Skin epidermis (tissue), 12 donors: Measurements from ENCODE around the gene CNTN6.

Experiments used
- H3K27ac ChIP-seq, 21 experiments: fragments of 200-600 bp; sonication (generic) in 11 of 21; one replicate each; pipeline ENCODE4 v1.5.0; 2020; ENCODE audit warnings: mild to moderate bottlenecking in 3 of 21, inconsistent platforms in 2 of 21, moderate library complexity in 2 of 21
- H3K4me3 ChIP-seq, 7 experiments: fragments of 200-600 bp; sonication (generic) in 2 of 7; one replicate each; pipeline ENCODE4 v1.5.0; 2020; ENCODE audit warnings: inconsistent platforms in 2 of 7, mild to moderate bottlenecking in 2 of 7, moderate library complexity in 1 of 7

The CNTN6 gene

GRCh38 chr3:1263121-1263520 lies 170.3 kb downstream of the CNTN6 start:
- Histone ChIP-seq H3K27ac (no peak overlapping the region), H3K4me3 (no peak overlapping the region)

- Histone ChIP-seq H3K27ac (no peak overlapping the region), H3K4me3 (no peak overlapping the region)
Observed at GRCh38 chr3:1269808-1270207, 177.0 kb downstream of the CNTN6 start.

GRCh38 chr3:1272546-1273265 lies 179.9 kb downstream of the CNTN6 start:
- no peak overlapping the region for H3K27ac ChIP-seq
- no peak overlapping the region for H3K4me3 ChIP-seq

DNA sequence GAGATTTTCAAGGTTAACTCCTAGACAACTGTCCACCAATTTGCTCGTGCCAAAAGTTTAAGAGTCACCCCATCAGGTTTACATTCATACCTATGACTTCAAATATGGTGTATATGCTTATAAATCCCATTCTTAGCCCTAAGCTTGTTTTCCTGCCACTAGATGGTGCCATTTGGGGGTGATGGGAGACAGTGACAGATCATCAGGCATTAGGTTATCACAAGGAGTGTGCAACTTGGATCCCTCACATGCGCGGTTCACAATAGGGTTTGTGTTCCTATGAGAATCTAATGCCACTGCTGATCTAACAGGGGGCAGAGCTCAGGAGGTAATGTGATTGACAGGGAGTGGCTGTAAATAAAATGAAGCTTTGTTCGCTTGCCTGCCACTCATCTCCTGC lies 182.7 kb downstream of the CNTN6 start:
- no peak overlapping the region for H3K27ac ChIP-seq
- no peak overlapping the region for H3K4me3 ChIP-seq

GRCh38 chr3:1287815-1288214 lies 195.0 kb downstream of the CNTN6 start:
- no peak overlapping the region for H3K27ac ChIP-seq
- no peak overlapping the region for H3K4me3 ChIP-seq

GRCh38 chr3:1288805-1289494 lies 196.1 kb downstream of the CNTN6 start:
- Histone ChIP-seq H3K4me3 (no peak overlapping the region), H3K27ac (no peak overlapping the region)

GRCh38 chr3:1292571-1293071 lies 199.8 kb downstream of the CNTN6 start:
- no peak overlapping the region for H3K4me3 ChIP-seq
- no peak overlapping the region for H3K27ac ChIP-seq

DNA sequence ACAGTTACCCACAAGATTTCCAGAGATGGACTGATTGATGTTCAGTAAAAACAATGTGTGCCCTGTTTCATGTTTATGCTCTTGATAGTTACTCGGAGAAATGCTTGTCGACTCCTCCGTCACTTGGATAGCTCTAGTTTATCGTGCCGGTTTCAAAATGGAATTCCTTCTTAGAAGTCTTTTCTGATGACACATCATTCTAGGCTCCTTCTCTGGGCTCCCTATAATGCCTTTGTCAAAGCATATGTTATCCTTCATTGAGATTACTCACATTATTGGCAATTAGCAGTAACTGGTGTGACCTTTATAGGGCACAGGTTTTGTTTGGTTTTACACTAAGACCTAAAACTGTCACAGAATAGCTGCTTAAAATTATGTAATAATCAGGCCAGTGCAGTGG lies 201.8 kb downstream of the CNTN6 start:
- Histone ChIP-seq H3K4me3 (no peak overlapping the region), H3K27ac (no peak overlapping the region)

DNA sequence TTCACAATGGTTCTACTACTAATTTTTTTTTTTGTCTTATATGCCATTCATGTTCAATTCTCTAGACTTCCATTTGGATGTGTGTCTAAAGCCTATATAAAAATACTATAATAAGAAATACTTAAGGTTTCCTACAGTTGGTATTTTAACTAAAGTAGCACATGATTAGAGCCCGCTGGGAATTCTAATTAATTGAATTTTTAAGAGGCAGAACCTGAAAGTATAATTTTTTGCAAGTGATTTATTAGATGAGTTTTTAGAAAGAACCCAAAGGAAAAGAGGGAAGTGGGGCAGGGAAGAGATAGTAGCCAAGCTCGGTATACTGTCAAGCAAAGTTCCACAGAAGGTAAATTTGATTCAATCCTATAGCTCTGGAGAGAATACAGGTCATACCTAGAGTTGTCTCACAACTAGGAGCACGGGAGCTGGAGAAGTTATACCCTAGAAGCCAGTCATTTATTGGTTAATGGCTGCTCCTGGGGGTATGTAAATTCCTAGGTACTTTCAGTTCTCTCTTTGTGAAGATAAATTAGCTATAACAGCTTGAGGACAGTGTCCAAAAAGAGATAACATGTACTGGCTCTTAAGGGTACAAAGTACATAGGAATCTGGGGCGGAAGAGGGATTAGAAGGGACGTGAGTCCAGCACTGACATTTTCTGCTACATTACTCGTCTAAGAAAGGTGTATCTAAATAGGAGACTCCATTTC lies 225.6 kb downstream of the CNTN6 start:
- Histone ChIP-seq H3K27ac (no peak overlapping the region), H3K4me3 (no peak overlapping the region)

DNA sequence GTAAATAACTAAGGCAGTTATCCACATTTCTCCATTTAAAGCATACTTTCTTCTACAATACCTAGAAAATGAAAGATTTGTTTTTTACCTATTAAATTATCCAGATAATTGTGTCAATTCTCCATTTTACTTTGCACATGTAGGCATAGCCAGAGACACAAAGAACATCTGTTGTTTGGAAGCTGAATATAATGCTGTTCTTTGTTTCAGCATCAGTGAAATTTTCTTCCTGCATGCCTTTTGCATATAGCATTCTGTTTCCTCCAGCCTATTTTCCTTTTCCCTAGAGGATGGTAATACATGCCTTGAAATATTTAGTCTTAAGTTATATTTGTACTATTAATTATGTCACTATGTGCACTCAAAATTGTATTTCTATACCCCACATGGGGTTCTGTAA lies 233.7 kb downstream of the CNTN6 start:
- Histone ChIP-seq H3K4me3 (no peak overlapping the region), H3K27ac (no peak overlapping the region)

- no peak overlapping the region for H3K4me3 ChIP-seq
- H3K27ac ChIP-seq: no peak overlapping the region
Observed at GRCh38 chr3:1330107-1330506, 237.3 kb downstream of the CNTN6 start.

DNA sequence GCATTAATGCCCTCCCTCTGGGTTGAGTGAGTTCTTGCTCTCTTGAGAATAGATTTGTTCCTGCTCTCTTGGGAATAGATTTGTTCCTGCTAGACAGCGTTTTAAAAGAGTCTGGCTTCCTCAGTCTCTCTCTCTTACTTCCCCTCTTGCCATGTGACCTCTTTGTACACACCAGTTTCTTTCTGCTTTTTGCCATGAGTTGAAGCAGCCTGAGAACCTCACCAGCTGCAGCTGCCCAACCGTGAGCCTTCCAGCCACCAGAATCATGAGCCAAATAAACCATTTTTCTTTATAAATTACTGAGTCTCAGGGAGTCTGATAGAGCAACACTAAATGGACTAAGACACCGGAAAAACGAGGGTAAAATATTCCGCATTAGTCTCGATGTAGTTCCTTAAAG lies 253.6 kb downstream of the CNTN6 start:
- H3K27ac ChIP-seq: no peak overlapping the region

DNA sequence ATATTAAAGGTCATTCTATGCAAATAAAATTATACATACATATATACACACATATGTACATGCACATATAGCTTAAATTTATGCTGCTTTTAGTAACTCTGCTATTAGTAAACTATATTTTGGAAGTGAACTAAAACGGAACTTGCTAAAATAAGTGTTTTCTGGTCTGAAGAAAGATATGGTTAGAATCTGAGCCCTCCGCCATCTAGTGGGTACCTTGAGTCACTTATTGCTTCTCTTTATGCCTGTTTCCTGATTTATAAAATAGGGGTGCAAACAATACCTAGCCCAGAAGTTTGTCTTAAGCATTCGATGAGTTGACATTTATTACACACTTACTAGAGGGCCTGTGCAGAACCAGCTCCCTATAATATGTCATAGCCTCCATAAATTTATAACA lies 255.7 kb downstream of the CNTN6 start:
- Histone ChIP-seq H3K4me3 (no peak overlapping the region), H3K27ac (no peak overlapping the region)

More for the DNA sequence above, 253.6 kb downstream of the CNTN6 start:
- H3K4me3 ChIP-seq: no peak overlapping the region

DNA sequence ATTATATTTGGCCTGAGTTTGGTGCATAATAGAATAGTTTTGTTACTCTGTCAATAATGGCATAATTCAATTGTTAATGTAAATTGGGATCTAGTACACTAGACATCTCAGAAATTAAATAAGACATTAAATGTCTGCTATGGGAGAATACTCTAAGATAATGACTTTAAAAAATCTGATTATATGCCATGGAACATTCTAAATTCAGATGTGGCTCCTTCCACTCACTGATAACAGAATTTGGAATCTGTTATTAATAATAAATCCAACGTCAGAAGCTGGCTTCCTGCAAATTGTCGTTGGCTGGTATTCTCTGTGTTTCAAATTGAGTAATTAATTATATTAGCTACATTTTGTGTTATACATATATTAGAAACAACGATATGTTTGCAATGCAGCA lies 258.1 kb downstream of the CNTN6 start:
- H3K4me3 ChIP-seq: no peak overlapping the region

GRCh38 chr3:1355691-1356090 lies 262.9 kb downstream of the CNTN6 start:
- no peak overlapping the region for H3K4me3 ChIP-seq
- no peak overlapping the region for H3K27ac ChIP-seq

More for the DNA sequence above, 258.1 kb downstream of the CNTN6 start:
- no peak overlapping the region for H3K27ac ChIP-seq

GRCh38 chr3:1356101-1356500 lies 263.3 kb downstream of the CNTN6 start:
- H3K27ac ChIP-seq: no peak overlapping the region
- no peak overlapping the region for H3K4me3 ChIP-seq

- Histone ChIP-seq H3K27ac (no peak overlapping the region), H3K4me3 (no peak overlapping the region)
Observed at GRCh38 chr3:1365528-1365927, 272.7 kb downstream of the CNTN6 start.

DNA sequence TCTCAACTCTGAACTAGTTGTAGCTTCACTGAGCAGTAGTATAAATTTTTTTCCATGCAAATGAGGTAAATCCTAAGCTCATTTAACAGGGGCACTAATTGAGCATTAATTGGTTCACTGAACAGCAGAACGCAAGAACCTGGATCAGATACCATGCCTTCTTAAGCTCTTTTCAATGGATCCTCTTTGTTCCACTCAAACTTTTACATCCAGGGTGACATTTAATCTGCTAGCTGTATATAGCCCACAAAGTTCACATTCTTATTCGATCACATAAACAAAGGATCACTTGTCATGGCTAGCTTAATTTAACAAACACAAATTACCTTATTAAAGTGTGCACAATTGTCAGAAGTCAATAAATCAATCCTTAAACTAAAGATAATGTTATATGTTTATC lies 281.6 kb downstream of the CNTN6 start:
- H3K4me3 ChIP-seq: no peak overlapping the region
- no peak overlapping the region for H3K27ac ChIP-seq

DNA sequence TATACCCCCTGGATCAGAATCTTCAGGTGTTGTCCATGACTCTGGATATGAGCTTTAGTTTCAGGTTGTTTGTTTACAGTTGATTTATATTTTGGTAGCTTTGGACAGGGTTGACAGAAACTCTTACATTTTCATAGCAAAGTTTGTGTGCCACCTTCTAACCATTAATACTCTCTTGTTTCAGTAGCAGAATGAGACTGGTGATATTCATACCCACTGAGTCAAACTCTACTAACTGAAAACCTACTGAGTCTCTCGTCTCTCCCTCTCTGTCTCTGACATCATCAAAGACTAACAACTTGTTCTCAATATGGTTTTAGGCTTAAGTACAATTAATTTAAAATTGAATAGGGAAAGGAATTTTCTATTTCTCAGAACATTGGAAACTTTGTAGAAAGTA lies 282.3 kb downstream of the CNTN6 start:
- Histone ChIP-seq H3K4me3 (no peak overlapping the region), H3K27ac (no peak overlapping the region)

- no peak overlapping the region for H3K27ac ChIP-seq
- no peak overlapping the region for H3K4me3 ChIP-seq
Observed at GRCh38 chr3:1380926-1381646, 288.3 kb downstream of the CNTN6 start.
